K562 (cell line): ENCODE results near the gene TXNIP. TPM values are rescaled to one million over a fixed set of nuclear protein-coding genes. Genes with fewer than 3 reads are reported as not detected.

ENCODE experiments used
- CTBP1 ChIP-seq: fragments of 450-650 bp; IDR thresholded peaks from 2 replicates; pipeline ENCODE4 v1.6.1; 2016; ENCODE audit warnings: borderline replicate concordance
- DDX20 ChIP-seq: fragments of 450-650 bp; IDR thresholded peaks from 2 replicates; pipeline ENCODE4 v1.6.1; 2016; ENCODE audit warnings: missing genetic modification characterization, low read depth, mild to moderate bottlenecking, missing compliant biosample characterization, moderate library complexity
- DMBX1 ChIP-seq: fragments of 250-450 bp; sonication (Bioruptor Pico); IDR thresholded peaks from 2 replicates; pipeline ENCODE4 v1.8.0; 2022; ENCODE audit warnings: inconsistent platforms, mild to moderate bottlenecking, moderate library complexity, borderline replicate concordance
- JUND ChIP-seq, 2 experiments: IDR thresholded peaks; 2 replicates in 1 of 2; 3 replicates in 1 of 2; pipeline ENCODE4 v1.6.1; 2011; ENCODE audit warnings: borderline replicate concordance in 2 of 2, low read depth in 2 of 2, low read length in 2 of 2, improper control_type of control experiment in 1 of 2, missing biosample characterization in 1 of 2, missing genetic modification characterization in 1 of 2, missing genetic modification reagents in 1 of 2
- MAFK ChIP-seq: IDR thresholded peaks from 2 replicates; pipeline ENCODE4 v1.6.1; 2011; ENCODE audit warnings: low read length, improper control_type of control experiment
- NCOA4 ChIP-seq: fragments of 450-650 bp; IDR thresholded peaks from 2 replicates; pipeline ENCODE4 v1.6.1; 2018; ENCODE audit warnings: mild to moderate bottlenecking; ENCODE audit not compliant: partially characterized antibody
- RCOR1 ChIP-seq, 2 experiments: IDR thresholded peaks; 2 replicates each; pipeline ENCODE4 v1.6.1; 2012; ENCODE audit warnings: low read depth in 2 of 2, low read length in 2 of 2, borderline replicate concordance in 1 of 2, improper control_type of control experiment in 1 of 2
- SRF ChIP-seq, 2 experiments: fragments of 250-450, 450-650 bp in 1 of 2; sonication (Bioruptor Pico) in 1 of 2; sonication (generic) in 1 of 2; formaldehyde crosslinking; IDR thresholded peaks; 2 replicates each; pipeline versions ENCODE4 v1.5.0 to v1.5.1; 2020 to 2022; ENCODE audit warnings: mild to moderate bottlenecking in 1 of 2, missing genetic modification reagents in 1 of 2
- ZKSCAN1 ChIP-seq: fragments of 150-350 bp; IDR thresholded peaks from 2 replicates; pipeline ENCODE4 v1.6.1; 2016; ENCODE audit warnings: low read depth, low read length
- polyA plus RNA-seq, 8 experiments: library from polyadenylated mRNA; depleted of rRNA in 4 of 8; stranded (reverse) in 5 of 8; unstranded in 3 of 8; fragments of >200 nt; fragmentation: Nextera tagmentation in 2 of 8; fragmentation: Illumina TruSeq in 1 of 8; extraction: Ambion mirVana in 2 of 8; extraction: Trizol in 1 of 8; gene quantifications; 2 replicates each; pipeline versions ENCODE4 v1.2.1 to v1.2.3, GENCODE V29; 2011 to 2014; ENCODE audit warnings: inconsistent platforms in 1 of 8, missing spikeins in 1 of 8
- total RNA-seq, 7 experiments: library from RNA; depleted of rRNA in 6 of 7; stranded (reverse); fragments of >200 nt in 6 of 7; fragmentation: Illumina TruSeq in 2 of 7; extraction: Trizol in 2 of 7; gene quantifications; 2 replicates each; pipeline versions ENCODE4 v1.2.1 to v1.2.3, GENCODE V29; 2011 to 2021; ENCODE audit warnings: low replicate concordance in 1 of 7
- TF ChIP-seq, protein P1 (sequence below), 3 experiments: IDR thresholded peaks in 2 of 3; conservative IDR thresholded peaks in 1 of 3; 2 replicates each; pipeline ENCODE4 v1.5.1; 2011 to 2012; ENCODE audit warnings: low read length in 3 of 3, mild to moderate bottlenecking in 3 of 3, control low read depth in 2 of 3, improper control_type of control experiment in 1 of 3, inconsistent platforms in 1 of 3, low read depth in 1 of 3, mixed read lengths in 1 of 3, moderate library complexity in 1 of 3; ENCODE audit not compliant: insufficient read depth in 2 of 3
- TF ChIP-seq, protein P2 (sequence below): fragments of 200-800 bp; sonication (Bioruptor generic); IDR thresholded peaks from 2 replicates; pipeline ENCODE4 v1.6.1; 2017; ENCODE audit warnings: missing genetic modification characterization, missing compliant biosample characterization
- TF ChIP-seq, protein P3 (sequence below), 2 experiments: fragments of 450-650 bp; formaldehyde crosslinking in 1 of 2; IDR thresholded peaks; 2 replicates each; pipeline versions ENCODE4 v1.4.0 to v1.6.1; 2014 to 2020; ENCODE audit warnings: mild to moderate bottlenecking in 2 of 2, borderline replicate concordance in 1 of 2, low read depth in 1 of 2

The TXNIP gene
- total and polyA plus RNA-seq, 9 of the 15 experiments (the other 6 are each of a cell fraction or from before 2014, with no cell fraction given) = 120 to 499 (median 257) TPM

DNA sequence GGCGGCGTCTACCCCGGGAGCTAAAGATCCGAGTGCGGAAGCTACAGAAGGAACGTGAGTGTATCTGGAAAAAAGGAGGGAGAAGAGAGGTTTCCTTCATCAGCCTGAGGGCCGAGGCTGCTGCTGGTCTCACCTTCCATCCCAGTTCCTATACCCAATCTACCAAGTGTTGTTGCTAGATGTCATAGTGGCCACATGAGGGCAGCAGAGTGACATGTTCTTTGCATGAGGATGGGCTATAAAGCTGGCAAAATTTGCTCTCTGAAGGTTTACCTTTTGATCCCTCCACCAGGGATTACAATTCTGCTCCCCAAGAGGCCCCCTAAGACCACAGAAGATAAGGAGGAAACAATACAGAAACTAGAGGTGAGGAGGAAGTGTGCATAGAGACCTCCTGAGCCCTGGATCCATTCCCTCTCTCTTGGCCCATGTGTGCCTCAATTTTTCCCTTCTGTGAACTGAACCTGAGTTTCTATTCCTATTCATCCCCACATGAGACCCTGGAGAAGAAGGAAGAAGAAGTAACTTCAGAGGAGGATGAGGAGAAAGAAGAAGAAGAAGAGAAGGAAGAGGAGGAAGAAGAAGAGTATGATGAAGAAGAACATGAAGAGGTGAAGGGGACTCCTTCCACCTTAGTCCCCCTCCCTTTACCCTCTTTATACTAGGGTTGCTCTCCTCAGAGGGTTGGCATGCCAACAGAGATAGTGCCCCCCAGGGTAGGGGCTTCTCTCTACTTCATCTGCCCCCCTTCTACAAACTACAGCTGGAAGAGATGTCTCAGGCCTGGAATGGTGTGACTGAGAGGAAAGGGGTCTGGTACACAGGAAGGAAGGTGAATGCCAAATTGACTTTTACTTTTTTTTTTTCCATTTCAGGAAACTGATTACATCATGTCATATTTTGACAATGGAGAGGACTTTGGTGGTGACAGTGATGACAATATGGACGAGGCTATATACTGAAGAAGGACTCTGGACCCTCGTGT lies 18.6 kb downstream of the TXNIP start (continued):
- TF ChIP-seq JUND (IDR thresholded peaks at IDR 0.05; ENCODE audit: borderline replicate concordance, low read depth, low read length) (no peak), JUND (tag; IDR thresholded peaks at IDR 0.05; ENCODE audit: borderline replicate concordance, low read depth, low read length) (peak; percentile 30; the same call in 1 of the 3 replicates), MAFK (0 out of 2 replicates have a peak, but pooled peaks have one; percentile 6), NCOA4 (no peak), RCOR1 (IDR thresholded peaks at IDR 0.05; ENCODE audit: borderline replicate concordance in 1 of 2, low read depth in 2 of 2, low read length in 2 of 2) (peak in 1 of 2 experiments; percentile 52; a peak in 1 of 4 replicates), SRF (CRISPR knock-in tag; IDR thresholded peaks at IDR 0.05) (peak in 1 of 2 experiments; percentile 44; a peak in 1 of 4 replicates), ZKSCAN1 (0 out of 2 replicates have a peak, but pooled peaks have one; percentile 13), DMBX1 (CRISPR knock-in tag) (peak; percentile 54), DDX20 (tag) (0 out of 2 replicates have a peak, but pooled peaks have one; percentile 14), CTBP1 (peak; percentile 70; the same call in 1 of the 2 replicates)
- TF ChIP-seq, protein P1, sequence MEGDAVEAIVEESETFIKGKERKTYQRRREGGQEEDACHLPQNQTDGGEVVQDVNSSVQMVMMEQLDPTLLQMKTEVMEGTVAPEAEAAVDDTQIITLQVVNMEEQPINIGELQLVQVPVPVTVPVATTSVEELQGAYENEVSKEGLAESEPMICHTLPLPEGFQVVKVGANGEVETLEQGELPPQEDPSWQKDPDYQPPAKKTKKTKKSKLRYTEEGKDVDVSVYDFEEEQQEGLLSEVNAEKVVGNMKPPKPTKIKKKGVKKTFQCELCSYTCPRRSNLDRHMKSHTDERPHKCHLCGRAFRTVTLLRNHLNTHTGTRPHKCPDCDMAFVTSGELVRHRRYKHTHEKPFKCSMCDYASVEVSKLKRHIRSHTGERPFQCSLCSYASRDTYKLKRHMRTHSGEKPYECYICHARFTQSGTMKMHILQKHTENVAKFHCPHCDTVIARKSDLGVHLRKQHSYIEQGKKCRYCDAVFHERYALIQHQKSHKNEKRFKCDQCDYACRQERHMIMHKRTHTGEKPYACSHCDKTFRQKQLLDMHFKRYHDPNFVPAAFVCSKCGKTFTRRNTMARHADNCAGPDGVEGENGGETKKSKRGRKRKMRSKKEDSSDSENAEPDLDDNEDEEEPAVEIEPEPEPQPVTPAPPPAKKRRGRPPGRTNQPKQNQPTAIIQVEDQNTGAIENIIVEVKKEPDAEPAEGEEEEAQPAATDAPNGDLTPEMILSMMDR (IDR thresholded peaks at IDR 0.05 in 2 of 3, conservative IDR thresholded peaks at IDR 0.05 in 1 of 3; ENCODE audit: insufficient read depth in 2 of 3, low read depth in 1 of 3, low read length in 3 of 3) = peak; percentile 90 to 93 (median 91)
- TF ChIP-seq, protein P2, sequence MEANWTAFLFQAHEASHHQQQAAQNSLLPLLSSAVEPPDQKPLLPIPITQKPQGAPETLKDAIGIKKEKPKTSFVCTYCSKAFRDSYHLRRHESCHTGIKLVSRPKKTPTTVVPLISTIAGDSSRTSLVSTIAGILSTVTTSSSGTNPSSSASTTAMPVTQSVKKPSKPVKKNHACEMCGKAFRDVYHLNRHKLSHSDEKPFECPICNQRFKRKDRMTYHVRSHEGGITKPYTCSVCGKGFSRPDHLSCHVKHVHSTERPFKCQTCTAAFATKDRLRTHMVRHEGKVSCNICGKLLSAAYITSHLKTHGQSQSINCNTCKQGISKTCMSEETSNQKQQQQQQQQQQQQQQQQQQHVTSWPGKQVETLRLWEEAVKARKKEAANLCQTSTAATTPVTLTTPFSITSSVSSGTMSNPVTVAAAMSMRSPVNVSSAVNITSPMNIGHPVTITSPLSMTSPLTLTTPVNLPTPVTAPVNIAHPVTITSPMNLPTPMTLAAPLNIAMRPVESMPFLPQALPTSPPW = peak; percentile 52; the same call in 1 of the 2 replicates
- TF ChIP-seq, protein P3, sequence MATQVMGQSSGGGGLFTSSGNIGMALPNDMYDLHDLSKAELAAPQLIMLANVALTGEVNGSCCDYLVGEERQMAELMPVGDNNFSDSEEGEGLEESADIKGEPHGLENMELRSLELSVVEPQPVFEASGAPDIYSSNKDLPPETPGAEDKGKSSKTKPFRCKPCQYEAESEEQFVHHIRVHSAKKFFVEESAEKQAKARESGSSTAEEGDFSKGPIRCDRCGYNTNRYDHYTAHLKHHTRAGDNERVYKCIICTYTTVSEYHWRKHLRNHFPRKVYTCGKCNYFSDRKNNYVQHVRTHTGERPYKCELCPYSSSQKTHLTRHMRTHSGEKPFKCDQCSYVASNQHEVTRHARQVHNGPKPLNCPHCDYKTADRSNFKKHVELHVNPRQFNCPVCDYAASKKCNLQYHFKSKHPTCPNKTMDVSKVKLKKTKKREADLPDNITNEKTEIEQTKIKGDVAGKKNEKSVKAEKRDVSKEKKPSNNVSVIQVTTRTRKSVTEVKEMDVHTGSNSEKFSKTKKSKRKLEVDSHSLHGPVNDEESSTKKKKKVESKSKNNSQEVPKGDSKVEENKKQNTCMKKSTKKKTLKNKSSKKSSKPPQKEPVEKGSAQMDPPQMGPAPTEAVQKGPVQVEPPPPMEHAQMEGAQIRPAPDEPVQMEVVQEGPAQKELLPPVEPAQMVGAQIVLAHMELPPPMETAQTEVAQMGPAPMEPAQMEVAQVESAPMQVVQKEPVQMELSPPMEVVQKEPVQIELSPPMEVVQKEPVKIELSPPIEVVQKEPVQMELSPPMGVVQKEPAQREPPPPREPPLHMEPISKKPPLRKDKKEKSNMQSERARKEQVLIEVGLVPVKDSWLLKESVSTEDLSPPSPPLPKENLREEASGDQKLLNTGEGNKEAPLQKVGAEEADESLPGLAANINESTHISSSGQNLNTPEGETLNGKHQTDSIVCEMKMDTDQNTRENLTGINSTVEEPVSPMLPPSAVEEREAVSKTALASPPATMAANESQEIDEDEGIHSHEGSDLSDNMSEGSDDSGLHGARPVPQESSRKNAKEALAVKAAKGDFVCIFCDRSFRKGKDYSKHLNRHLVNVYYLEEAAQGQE (IDR thresholded peaks at IDR 0.05; ENCODE audit: borderline replicate concordance) = peak; percentile 90
- TF ChIP-seq, protein P3 (CRISPR knock-in tag; IDR thresholded peaks at IDR 0.05; ENCODE audit: low read depth) = no peak
